EL (cell line): ENCODE data around the gene TBX4.
"Not testable (repeated sequence)": the region's sequence is repeated elsewhere in the genome, so short reads cannot be mapped to it uniquely, and the experiment has no call there.

Experiments used
- DNase-seq: peaks from one replicate; pipeline ENCODE4 v3.0.0-alpha.2; 2016

TBX4 gene

DNA sequence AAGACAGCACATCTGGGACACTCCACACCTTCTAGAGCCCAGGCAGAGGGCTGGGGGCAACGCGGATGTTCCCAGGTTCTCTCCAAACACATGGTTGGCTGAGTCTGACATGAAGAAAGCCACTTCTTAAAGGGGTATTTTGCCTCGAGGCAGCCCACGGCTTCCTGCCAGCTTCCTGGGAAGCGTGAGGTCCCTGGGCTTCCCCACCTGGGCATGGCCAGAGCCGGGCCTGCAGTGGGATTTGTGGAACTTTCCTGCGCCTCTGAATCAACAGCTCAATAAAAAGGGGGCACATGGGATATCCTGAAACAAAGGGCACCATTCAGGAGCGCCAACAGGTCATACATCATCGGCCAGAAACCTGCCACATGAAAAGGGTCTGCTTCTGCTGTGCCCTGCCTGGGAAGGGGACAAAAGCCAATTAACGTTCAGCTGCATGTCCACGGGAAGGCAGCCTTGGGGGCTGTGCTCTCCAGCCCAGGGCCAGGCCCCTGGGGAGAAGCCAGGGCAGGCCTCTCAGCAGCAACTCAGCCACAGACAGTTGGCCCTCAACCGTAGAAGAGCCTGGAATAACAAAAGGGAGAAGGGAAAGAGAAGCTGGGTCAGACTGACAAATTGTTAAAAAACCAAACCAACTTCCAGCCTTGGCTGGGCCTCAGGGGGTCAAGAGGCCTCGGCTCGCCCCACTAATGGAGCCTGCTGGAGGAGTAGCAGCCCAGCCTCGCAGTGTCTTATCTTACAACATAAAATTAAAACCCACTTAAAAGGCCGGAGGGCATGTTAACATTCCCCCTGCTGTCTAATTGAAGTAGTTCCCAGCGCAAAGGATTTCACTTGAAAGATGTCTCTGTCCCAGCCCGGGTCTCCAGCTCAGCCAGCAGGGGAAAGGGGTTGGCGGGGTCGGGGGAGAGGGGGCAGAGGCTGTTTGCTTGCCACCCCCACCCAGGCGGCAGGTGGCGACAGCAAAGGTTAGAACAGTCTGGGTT lies 34.2 kb downstream of the TBX4 start:
- DNase-seq, result peak; percentile 29

DNA sequence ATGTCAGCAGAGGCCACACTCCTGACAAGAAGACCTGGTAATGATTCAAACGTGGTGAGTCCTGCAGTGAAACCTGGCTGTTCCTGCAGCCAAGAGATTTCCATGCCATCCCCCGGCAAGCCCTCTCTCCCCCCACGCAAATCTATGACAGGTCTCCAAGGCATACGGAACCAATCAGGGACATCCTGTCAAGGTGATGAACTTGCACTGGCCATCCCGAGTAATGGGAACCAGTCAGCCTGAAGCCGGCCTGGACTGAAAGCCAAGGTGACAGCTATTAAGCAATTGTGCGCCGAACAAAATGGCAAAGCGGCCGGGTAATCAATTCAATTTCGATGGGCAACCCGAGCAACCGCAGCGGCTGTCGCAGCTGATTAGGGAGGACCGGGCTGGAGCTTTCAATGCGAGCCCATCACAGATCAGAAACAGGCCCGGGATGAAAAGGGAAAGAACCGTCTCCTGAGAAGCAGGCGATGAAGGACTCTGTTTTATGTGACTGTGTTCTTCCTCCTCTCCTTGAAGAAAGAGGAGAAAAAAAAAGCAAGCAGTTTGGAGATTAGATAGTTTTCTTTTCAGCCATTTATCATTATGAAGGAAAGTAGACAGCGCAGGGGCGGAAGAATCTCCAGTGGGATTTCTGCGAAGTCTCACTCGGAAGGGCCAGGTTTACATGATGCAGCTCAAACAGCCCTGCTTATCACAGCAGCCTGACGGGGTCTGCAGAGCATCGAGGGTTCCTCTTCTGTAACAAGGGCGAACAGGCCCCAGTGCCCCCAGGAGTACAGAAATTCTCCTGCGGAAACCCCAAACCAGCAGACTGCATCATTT lies 35.2 kb downstream of the TBX4 start:
- no peak for DNase-seq

DNA sequence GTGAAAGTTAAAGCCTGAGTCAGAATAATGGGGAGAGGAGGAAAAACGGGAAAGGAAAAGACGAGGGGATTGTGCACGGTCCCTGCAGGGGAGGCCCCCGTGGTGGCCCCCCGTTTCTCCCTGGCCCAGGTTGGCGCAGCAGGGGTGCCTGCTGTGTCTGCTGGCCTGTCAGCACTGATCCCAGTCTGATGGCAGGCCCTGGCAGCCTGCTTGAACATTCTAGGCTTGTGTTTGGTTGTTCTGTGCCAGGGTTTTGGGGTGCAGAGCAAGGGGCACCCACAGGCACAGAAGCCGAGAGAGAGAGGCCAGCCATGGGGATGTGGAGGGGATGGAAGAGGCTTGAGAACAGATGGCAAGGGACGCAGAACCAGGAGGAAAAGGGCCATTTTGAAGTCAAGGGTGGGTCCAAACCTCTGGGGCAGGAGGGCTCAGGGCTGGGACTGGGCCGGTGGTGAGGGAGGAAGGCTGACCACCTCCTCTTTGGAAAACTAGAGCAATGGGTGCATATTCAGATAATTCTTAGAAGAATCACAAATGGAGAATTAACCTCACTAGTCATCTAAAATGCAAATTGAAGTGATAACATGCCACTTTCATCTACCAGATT lies 35.9 kb downstream of the TBX4 start:
- DNase-seq, result no peak

DNA sequence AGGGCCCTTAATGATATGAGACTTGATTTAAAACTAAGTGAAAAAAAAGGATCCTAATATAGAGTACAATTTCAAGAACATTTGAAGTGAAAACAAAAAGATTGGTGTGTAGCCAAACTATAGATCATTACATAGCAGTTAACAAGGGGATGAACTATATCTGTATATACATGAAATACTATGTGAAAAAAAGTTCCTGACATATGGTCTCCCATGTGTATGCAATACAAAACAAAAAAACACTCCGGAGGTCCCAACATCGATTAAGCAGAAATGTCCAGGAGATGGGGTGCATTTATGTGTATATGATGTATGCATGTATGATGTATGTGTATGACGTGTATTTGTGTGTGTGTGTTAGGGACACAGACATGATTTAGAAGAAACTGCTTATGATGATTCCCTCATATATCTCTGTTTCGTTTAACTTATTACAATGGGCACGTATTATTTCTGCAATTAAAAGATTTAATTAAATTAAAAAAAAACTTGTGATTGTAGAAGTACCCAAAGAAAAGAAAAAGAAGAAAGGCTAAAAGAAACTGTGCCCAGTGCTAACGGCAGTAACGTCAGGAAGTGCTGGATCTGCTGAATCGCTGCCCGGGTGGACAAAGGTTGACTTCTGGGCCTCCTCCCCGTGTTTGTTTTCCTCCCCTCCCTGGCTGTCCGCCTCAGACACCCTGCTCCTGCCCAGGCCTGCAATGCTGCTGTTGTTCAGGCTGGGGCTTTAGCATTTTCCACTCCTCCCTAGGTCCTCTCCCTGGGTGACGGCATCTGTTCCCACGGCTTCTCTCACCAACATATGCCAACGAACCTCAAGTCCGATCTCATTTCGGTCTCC lies 36.9 kb downstream of the TBX4 start:
- DNase-seq, result no peak

DNA sequence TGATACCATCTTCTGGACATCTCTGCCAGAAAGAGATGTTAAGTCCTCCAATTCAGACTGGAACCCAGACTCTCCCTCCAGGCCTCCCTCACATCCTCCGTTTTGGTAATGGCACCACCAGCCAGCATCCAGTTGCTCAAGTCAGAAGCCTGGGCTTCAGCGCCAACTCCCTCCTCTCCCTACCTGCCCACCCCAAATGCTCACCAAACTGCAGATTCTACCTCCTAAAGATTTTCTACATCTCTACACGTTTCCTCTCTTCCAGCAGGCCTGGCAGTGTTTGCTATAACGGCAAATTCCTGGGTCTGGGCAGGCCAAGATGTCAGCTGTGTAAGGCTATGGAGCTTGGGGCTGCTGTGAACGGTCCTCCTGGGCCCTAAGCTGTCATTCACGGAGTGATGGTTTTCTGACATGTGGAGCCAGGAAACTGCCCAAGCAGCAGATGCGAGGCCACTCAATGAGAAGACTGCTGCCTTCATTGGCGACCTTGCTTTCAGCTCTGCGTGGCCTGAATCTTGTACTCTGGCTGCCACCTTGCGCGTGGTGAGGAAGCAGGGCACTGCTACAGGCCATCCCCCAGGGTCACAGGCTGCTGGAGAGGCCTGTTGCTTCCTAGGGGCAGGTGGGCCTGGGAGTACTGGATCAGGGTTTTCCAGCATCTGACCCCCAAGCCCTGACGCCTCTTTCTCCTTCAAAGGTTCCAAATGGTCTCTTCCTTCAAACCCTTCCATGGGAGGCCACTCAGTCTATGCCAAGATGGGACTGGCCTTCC lies 37.7 kb downstream of the TBX4 start:
- no peak for DNase-seq

DNA sequence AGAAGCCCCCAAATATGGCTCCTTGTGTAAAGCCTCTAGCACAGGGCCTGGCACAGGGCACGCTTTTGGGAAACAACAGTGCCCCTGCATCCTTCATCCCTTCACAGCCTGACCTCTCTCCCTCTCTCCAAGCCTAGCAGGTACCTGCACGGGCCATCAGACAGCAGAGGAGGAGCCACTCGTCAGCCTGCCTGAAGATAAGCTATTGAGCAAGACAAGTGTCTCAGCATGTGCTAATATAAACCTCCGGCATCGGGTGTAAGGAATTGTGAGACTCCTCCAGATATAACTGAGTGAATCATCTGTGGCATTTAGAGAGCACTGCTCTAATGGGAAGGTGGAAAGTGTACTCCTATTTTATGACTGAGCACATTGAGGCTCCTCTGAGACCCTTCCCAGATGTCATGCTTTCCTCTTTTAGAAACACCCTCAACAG lies 38.3 kb downstream of the TBX4 start:
- DNase-seq, result peak; percentile 82

DNA sequence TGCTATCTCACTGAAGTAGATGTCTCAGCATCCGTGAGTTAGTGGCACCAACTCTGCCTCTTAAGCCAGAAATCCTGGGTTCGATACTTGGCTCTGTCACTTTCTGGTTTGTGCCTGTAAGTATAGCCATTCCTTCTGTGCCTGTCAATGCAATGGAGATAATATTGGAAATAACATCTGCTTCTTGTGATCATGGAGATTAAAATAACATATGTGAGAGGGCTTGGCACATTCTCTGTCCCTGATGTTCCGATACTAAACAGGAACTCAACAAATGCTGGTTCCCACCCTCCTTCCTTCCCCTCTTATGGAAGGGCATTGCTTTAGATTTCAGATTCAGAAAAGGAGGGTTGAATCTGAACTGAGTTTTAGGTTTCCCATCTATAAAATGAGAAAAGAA lies 39.8 kb downstream of the TBX4 start:
- DNase-seq, result no peak

DNA sequence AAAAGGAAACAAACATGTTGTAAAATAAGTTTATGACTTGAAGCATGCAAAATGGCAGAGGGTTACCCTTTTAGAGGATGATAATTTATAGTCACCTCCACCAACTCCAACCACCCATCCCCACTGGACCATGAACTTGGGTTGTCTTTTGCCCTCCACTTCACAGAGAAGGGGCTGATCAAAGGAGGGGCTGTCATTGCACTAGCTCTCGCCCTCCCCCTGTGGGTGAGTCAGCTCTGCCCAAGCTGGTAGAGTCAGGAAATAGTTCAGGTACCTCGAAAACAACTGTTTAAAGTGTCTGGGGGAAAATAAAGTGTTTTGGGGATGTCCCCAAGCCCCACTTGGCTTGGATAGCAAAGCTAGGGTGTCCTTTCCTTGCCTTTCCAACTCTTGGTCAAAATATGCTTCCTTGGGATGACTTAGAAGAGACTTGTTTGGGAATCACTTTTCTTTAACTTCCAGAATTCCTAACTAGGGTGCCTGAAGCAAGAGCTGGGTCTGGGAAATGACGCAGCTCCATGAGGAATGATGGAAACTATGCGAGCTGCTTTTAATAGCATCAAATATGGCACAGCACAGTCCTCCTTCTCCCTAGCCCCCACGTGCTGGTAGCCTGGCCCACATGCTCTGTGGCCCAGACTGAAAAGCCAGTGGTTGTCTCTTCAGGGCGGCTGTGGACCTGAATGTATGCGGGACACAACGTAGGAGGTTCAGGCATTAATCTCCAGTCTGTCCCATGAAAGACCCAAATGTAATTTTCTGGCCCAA lies 40.7 kb downstream of the TBX4 start:
- peak; percentile 82 for DNase-seq

DNA sequence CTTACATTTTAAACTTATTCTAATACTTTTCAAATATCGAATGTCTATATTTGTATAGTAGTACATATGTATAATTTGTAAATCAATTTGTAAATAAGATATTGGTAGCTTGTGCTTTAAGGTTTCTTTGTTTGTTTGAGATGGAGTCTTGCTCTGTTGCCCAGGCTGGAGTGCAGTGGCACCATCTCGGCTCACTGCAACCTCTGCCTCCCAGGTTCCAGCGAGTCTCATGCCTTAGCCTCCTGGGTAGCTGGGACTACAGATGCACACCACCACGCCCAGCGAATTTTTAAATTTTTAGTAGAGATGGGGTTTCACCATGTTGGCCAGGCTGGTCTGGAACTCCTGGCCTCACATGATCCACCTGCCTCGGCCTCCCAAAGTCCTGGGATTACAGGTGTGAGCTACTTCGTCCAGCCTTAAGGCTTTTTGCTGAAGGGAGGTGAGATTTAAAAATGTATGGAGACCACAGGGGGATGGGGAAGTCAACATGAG lies 41.7 kb downstream of the TBX4 start:
- not testable (repeated sequence) for DNase-seq

DNA sequence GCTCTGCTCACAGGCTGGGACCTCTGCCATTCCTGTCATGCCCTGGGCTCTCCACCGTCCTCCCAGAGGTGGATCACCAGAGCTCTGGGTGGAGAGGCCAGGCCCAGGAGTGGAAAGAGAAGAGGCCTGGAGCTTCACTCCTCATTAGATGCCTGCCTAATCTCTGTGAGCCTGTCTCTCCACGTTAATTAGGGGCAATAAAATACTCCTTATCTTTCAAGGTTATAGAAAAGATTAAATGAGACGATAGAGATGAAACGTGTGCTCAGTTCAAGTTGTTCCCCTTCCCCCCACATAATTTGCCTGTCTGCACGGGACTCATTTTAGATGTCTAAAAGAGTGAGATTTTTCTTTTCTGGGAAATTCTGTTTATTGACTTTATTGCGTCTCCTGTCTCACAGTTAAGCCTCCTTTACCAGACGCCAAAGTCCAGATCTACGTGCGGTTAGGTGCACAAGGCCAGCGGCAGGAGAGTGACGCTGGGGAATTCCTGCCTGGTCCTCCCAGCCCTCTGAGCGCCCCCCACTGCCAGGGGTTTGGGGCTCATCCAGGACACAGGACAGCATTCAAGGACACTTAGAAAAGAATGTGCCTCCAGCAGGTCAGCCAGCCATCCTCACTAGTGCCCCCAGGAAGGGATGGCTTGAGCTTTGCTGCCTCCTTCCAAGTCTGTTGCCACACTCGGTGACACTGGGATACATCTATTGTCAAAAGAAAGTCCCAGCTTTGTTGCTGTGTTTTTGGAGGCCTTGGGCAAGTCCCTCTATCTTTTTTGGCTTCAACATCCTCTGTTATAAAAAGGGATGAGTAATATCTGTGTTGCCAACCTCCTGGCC lies 42.3 kb downstream of the TBX4 start:
- DNase-seq, result no peak

DNA sequence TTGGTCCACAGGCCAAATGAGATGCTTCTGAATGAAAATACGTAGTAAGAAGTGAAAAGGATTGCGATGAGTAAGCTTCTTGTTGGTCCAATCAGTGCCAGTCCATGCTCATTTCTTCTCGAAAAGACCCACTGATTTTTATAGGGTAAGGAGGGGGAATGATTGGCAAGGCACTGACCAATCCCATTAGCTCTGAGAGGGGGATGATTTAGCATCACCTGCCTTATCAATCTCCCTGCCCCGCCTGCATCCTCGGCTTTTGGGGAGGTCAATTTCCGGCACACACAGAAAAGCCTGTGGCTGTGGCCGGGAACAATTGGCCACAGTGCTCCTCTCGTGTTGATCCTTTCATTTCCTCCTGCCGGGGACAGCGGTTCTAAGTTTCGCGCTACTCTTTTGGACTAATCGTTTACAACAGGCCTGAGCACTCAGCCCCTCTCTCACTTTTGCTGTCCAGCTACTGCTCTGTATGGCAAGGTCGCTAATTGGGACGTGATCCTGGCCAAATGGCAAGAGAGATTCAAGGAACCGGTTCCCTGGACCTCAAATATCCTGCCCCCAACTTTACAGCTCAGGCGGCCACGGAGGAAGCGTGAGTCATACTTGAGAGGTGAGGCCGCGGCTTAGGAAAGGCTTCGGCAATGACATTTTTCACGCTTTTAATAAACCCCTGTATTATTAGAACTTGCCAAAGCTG lies 43.1 kb downstream of the TBX4 start:
- DNase-seq, result peak; percentile 88

DNA sequence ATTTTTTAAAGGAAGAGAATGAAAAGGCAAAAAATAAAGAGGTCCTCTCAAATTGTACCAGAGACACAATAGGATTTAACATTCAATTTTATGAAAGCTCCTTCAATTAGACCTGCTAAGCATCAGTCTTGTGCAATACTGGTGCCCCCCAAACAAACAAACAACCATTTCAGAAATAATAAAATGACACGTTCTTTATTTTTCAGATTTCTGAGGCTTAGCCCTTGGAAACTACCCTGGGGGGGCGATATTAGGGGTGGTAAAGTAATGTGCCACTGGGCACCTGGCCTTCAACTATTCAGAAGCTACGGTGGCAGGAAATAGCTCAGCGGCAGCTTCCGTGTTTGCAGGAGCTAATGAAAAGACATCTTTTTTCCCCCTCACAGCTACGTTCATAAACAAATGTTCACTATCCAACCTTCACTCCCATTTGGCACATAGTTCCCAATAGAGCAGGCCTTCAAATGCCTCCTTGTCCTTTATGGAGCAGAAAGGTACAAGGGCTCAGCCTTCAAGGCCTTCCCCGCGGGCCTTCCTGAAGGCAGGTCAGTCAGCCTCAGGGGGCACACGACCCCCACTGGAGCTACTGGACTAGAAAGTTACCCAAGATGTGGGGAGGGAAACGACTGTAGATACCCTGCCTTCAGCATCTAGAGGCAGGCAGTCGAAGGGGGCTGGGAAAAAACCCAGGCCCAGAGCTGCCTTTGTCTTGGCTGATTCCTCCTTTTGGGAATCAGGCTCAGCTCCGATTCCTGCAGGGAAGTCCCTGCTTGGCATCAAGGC lies 44.1 kb downstream of the TBX4 start:
- DNase-seq, result no peak

DNA sequence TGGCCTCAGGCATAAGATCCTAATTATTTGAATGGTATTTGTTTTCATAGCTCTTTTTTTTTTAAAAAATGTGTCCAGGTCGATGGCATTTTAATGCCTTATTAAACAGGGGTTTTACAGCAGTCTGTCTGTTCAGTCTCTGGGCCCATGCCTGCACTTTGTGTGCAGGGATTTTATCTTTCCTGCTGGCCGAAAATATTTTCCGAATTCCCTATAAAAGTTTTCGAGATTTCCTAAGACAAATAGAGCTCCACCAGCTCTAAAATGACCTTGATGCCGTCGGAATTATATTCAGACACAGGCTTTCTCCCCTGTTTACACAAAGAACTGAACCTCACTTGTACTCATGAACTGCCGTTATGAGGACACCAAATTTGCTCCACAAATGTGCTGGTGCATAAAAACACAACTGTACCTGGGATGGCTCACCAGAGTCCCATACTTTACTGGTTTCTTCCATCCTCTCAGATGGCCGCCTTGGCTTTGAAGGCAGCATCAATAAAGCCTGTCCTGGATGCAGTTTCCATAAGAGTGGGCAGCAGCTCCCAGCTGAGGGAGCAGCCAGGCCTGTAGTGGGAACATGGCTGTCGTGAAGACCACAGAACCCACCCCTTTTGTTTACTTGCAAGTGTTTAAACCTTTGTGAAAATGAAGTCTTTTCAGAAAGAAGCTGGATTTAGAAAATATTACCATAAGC lies 44.9 kb downstream of the TBX4 start:
- DNase-seq, result no peak

DNA sequence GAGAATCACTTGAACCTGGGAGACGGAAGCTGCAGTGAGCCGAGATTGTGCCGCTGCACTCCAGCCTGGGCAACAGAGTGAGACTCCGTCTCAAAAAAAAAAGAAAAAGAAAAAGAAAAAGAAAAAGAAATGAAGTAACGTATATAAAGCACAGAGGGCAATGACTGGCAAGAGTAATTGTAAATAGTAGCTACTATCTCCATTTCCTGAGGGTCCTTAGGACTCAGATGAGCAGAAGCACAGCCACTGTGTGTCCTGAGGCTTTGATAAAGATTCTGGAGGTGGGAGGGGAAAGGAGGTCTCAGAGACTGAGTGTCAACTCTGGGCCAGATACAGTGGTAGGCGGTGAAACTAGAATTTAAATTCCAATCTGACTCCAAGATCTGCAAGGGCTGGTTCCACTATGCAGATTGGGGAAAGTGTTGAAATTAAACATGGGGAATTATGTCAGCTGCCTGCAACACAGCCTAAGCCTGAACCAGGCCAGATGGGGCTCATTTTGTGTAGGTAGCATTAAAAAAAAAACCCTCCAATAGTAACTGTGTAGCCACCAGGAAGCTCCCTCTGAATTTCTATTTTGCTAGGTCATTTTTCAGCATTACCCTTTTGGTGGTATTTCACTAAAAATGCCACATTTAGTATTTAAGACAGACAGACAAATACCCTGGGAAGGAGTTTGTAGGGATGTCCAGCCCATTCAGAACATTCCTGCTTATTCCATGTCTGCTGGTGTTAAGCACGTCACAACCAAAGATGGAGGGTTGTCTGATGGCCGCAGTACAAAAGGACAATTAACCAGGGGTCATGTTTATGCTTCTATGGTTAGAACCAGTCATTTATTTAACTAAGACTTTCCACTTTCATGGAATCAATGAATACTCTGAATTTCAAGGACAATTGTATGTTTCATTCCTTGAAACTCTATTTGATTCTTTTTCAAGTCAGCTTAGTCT lies 46.1 kb downstream of the TBX4 start:
- no peak for DNase-seq

DNA sequence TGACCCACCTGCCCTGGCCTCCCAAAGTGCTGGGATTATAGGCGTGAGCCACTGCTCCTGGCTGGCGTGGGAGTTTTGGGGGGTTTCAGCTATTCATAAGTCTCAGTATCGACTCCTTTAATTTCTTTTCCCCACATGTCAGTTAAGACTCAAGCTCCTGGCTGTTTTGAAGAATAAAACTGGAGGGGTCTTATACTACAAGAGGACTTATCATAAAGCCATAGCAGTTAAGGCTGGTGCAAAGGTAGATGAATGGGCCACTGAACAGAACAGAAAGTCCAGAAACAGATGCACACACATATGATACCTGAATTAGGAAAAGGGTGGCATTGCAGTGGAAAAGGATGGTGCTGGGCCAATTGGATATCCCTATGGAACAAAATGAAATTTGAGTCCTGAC lies 47.4 kb downstream of the TBX4 start:
- DNase-seq, result no peak

DNA sequence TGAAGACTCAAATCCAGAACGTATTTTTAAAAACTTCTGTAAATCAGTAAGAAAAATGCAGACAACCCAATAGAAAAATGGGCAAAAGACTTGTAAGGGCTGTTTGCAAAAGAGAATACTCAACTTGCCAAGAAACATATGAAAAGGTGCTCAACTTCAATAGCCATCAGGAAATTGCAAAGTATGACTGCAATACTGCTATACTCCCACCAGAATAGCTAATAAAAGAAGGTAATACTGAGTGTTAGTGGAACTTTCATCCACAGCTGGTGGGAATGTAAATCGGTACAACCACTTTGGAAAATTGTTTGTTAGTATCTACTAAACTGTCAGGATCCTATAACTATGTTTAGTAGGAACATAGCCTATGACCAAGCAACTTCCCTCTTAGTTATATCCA lies 48.1 kb downstream of the TBX4 start:
- no peak for DNase-seq
